Fibroblast of lung (primary cell): ENCODE results near the gene ATG5. TPM values are rescaled to one million over a fixed set of nuclear protein-coding genes. Genes with fewer than 3 reads are reported as not detected.
"Not testable (repeated sequence)": the region's sequence is repeated elsewhere in the genome, so short reads cannot be mapped to it uniquely, and the experiment has no call there.

Experiments used
- DNase-seq, 2 donors: peaks; one replicate each; pipeline versions ENCODE4 v3.0.0 to v3.0.0-alpha.2; 2010; ENCODE audit warnings: low read depth in 2 of 2
- H2AFZ ChIP-seq: 2 replicates; pipeline ENCODE4 v1.5.1; 2012; ENCODE audit warnings: low read length, control low read depth, inconsistent platforms
- H3K27ac ChIP-seq: 2 replicates; pipeline ENCODE4 v1.5.1; 2011; ENCODE audit warnings: low read length, control low read depth; ENCODE audit not compliant: insufficient read depth
- H3K27me3 ChIP-seq: 2 replicates; pipeline ENCODE4 v1.5.1; 2011; ENCODE audit warnings: mild to moderate bottlenecking, low read length; ENCODE audit not compliant: control insufficient read depth, insufficient read depth
- H3K36me3 ChIP-seq: 2 replicates; pipeline ENCODE4 v1.5.1; 2011; ENCODE audit warnings: low read length; ENCODE audit not compliant: control insufficient read depth, insufficient read depth
- H3K4me1 ChIP-seq: 2 replicates; pipeline ENCODE4 v1.5.1; 2011; ENCODE audit warnings: low read length; ENCODE audit not compliant: control insufficient read depth, insufficient read depth; ENCODE audit errors: extremely low read depth
- H3K4me2 ChIP-seq: 2 replicates; pipeline ENCODE4 v1.5.1; 2011; ENCODE audit warnings: low read length, control low read depth; ENCODE audit not compliant: insufficient read depth; ENCODE audit errors: extremely low read depth
- H3K4me3 ChIP-seq, 4 experiments: fragments of 200-600 bp in 1 of 4; sonication (generic) in 1 of 4; replicated peaks in 1 of 4; 2 replicates each; pipeline ENCODE4 v1.5.1; 2011 to 2016; ENCODE audit warnings: low read length in 4 of 4, low read depth in 3 of 4, mild to moderate bottlenecking in 3 of 4, control low read depth in 2 of 4, inconsistent platforms in 1 of 4, mixed read lengths in 1 of 4; ENCODE audit not compliant: insufficient read depth in 1 of 4; ENCODE audit errors: control extremely low read depth in 1 of 4
- H3K79me2 ChIP-seq: 2 replicates; pipeline ENCODE4 v1.5.1; 2012; ENCODE audit warnings: mild to moderate bottlenecking, low read length, inconsistent platforms; ENCODE audit not compliant: control insufficient read depth, insufficient read depth
- H3K9ac ChIP-seq: 2 replicates; pipeline ENCODE4 v1.5.1; 2011; ENCODE audit warnings: mild to moderate bottlenecking, low read length, control low read depth; ENCODE audit not compliant: insufficient read depth
- H3K9me3 ChIP-seq: 2 replicates; pipeline ENCODE4 v1.5.1; 2012; ENCODE audit warnings: low read depth, low read length; ENCODE audit not compliant: control insufficient read depth, insufficient read depth
- H4K20me1 ChIP-seq: 2 replicates; pipeline ENCODE4 v1.5.1; 2011; ENCODE audit warnings: low read length; ENCODE audit not compliant: control insufficient read depth, insufficient read depth; ENCODE audit errors: extremely low read depth
- EZH2 ChIP-seq: IDR thresholded peaks from 2 replicates; pipeline ENCODE4 v1.5.1; 2012; ENCODE audit warnings: low read length, control low read depth, mild to moderate bottlenecking; ENCODE audit errors: missing control alignments
- polyA plus RNA-seq, 2 donors: library from polyadenylated mRNA; depleted of rRNA in 1 of 2; stranded (reverse) in 1 of 2; unstranded in 1 of 2; fragments of >200 nt; gene quantifications; 2 replicates each; pipeline ENCODE4 v1.2.1, GENCODE V29; 2011 to 2012; ENCODE audit warnings: missing spikeins in 1 of 2
- total RNA-seq: library from RNA; depleted of rRNA; stranded (reverse); fragments of >200 nt; gene quantifications from 2 replicates; pipeline ENCODE4 v1.2.1, GENCODE V29; 2014
- TF ChIP-seq, protein P1 (sequence below), 2 donors: IDR thresholded peaks in 1 of 2; conservative IDR thresholded peaks in 1 of 2; 1 replicate in 1 of 2; 2 replicates in 1 of 2; pipeline ENCODE4 v1.5.1; 2011 to 2012; ENCODE audit warnings: low read length in 2 of 2, control low read depth in 1 of 2, inconsistent platforms in 1 of 2, low read depth in 1 of 2, mild to moderate bottlenecking in 1 of 2

The ATG5 gene
- total and polyA plus RNA-seq, 2 donors (not counting 1 experiment from before 2014, with no cell fraction given) = 38.6 to 64.7 TPM

DNA sequence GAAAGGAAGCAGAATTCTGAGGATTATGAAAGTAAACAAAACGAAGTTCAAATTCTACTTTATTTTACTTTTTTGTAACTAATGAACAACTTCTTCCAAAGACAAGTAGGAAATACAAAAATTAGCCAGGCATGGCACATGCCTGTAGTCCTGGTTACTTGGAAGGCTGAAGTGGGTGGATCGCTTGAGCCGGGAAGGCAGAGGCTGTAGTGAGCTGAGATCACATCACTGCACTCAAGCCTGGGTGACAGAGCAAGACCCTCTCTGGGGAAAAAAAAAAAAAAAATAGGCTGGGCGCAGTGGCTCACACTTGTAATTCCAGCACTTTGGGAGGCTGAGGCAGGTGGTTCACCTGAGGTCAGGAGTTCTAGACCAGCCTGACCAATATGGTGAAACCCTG, 82.3 kb downstream of the ATG5 start:
- Histone ChIP-seq H3K9me3 (no peaks in the 10 kb centered on the region), H3K9ac (no peak overlapping the region), H3K27me3 (no peaks in the 10 kb centered on the region), H3K36me3 (no peaks in the 10 kb centered on the region), H3K27ac (no peak overlapping the region), H3K4me2 (no peak overlapping the region), H3K4me3 (no peak overlapping the region), H2AFZ (no peak overlapping the region), H3K79me2 (no peaks in the 10 kb centered on the region), H4K20me1 (no peaks in the 10 kb centered on the region), H3K4me1 (peaks cover 2% of the 10 kb centered on the region)
- no peak for TF ChIP-seq EZH2
- TF ChIP-seq, protein P1, sequence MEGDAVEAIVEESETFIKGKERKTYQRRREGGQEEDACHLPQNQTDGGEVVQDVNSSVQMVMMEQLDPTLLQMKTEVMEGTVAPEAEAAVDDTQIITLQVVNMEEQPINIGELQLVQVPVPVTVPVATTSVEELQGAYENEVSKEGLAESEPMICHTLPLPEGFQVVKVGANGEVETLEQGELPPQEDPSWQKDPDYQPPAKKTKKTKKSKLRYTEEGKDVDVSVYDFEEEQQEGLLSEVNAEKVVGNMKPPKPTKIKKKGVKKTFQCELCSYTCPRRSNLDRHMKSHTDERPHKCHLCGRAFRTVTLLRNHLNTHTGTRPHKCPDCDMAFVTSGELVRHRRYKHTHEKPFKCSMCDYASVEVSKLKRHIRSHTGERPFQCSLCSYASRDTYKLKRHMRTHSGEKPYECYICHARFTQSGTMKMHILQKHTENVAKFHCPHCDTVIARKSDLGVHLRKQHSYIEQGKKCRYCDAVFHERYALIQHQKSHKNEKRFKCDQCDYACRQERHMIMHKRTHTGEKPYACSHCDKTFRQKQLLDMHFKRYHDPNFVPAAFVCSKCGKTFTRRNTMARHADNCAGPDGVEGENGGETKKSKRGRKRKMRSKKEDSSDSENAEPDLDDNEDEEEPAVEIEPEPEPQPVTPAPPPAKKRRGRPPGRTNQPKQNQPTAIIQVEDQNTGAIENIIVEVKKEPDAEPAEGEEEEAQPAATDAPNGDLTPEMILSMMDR (conservative IDR thresholded peaks at IDR 0.05 in 1 of 2, IDR thresholded peaks at IDR 0.05 in 1 of 2; ENCODE audit: low read depth in 1 of 2, low read length in 2 of 2) = no peak
- no peak for DNase-seq

DNA sequence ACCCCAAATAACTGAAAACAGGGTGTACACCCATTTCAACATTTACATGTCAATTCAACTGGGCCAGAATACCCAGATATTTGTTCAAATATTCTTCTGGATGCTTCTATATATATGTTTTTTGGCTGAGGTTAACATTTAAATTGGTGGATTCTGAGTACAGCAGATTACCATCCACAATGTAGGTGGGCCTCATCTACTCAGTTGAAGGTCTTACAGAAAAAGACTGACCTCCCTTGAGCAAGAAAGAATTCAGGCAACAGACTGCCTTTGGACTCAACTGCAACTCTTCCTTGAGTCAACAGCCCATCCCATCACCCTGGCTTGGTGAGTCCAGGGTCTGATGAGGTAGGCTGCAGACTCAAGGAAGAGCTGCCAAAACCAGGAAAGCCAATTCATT, 84.1 kb downstream of the ATG5 start:
- Histone ChIP-seq H3K4me3 (no peak overlapping the region), H3K4me1 (peaks cover 2% of the 10 kb centered on the region), H3K27me3 (no peaks in the 10 kb centered on the region), H3K4me2 (no peak overlapping the region), H2AFZ (no peak overlapping the region), H4K20me1 (no peaks in the 10 kb centered on the region), H3K9me3 (no peaks in the 10 kb centered on the region), H3K79me2 (no peaks in the 10 kb centered on the region), H3K9ac (no peak overlapping the region), H3K27ac (no peak overlapping the region), H3K36me3 (no peaks in the 10 kb centered on the region)
- TF ChIP-seq, protein P1 (conservative IDR thresholded peaks at IDR 0.05 in 1 of 2, IDR thresholded peaks at IDR 0.05 in 1 of 2; ENCODE audit: low read depth in 1 of 2, low read length in 2 of 2) = no peak
- no peak for TF ChIP-seq EZH2
- no peak for DNase-seq

DNA sequence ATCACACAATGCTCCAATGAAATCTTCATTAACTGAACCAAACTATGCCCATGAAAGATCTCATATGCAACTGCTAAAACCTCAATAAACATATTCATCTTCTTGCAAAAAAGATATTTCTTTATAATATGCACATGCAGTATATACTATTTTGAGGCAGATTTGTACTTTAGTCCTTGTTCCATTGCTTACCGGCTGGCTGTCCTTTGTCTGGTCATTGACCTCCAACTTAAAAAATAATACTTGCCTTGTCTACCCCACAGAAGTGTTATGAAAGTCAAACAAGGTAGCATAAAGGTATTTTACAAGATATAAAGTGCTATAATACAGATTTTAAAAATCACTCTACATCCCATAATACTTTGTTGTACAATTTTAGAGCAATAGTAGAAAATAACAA, 88.3 kb downstream of the ATG5 start:
- Histone ChIP-seq H3K9ac (no peak overlapping the region), H2AFZ (no peak overlapping the region), H3K4me1 (peaks cover 2% of the 10 kb centered on the region), H3K36me3 (no peaks in the 10 kb centered on the region), H3K4me3 (no peak overlapping the region), H3K27ac (no peak overlapping the region), H3K9me3 (no peaks in the 10 kb centered on the region), H4K20me1 (no peaks in the 10 kb centered on the region), H3K4me2 (no peak overlapping the region), H3K27me3 (no peaks in the 10 kb centered on the region), H3K79me2 (no peaks in the 10 kb centered on the region)
- TF ChIP-seq, protein P1 (conservative IDR thresholded peaks at IDR 0.05 in 1 of 2, IDR thresholded peaks at IDR 0.05 in 1 of 2; ENCODE audit: low read depth in 1 of 2, low read length in 2 of 2) = no peak
- TF ChIP-seq EZH2 = no peak
- no peak for DNase-seq

DNA sequence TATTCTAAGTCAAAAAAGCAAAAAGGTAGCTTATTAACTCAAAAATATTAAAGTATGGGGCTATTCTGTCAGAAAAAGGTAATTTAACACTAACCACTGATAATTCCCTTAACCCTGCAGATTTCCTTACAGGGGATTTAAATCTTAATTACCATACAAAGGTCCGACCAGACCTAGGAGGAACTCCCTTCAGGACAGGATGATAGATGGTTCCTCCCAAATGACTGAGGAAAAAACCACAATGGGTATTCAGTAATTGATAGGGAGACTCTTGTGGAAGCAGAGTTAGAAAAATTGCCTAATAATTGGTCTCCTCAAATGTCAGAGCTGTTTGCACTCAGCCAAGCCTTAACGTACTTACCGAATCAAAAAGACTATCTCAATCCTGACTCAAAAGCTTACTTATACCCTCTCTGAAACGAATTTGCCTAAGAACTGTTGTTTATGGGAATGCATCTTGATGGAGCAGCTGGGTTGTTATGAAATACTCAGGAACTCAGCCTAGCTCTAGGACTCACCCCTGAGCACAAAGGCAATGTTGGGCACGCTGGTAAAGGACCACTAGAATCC, 95.6 kb downstream of the ATG5 start:
- DNase-seq = peak in 1 of 2 donors; percentile 65
- not testable (repeated sequence) for H3K36me3 ChIP-seq

More for the DNA sequence above, 95.6 kb downstream of the ATG5 start:
- not testable (repeated sequence) for H3K27me3 ChIP-seq, H3K9ac ChIP-seq, H3K4me1 ChIP-seq, H3K4me2 ChIP-seq, H3K27ac ChIP-seq, H3K9me3 ChIP-seq, H3K79me2 ChIP-seq, H3K4me3 ChIP-seq, H4K20me1 ChIP-seq, H2AFZ ChIP-seq
